D721Med (cell line): Measurements from ENCODE around the gene MUC21.

Source experiments
- DNase-seq: peaks from one replicate; pipeline ENCODE4 v3.0.0; 2011; ENCODE audit warnings: low spot score; ENCODE audit not compliant: insufficient read length
- FAIRE-seq: peaks from 2 replicates; lab custom pipeline; 2011; peaks lifted over from hg19 to GRCh38; lab: Jason Lieb, UNC
- TF ChIP-seq, protein P1 (sequence below): IDR thresholded peaks from 2 replicates; pipeline ENCODE4 v1.5.1; 2012; ENCODE audit warnings: mild to moderate bottlenecking, control low read depth; ENCODE audit not compliant: insufficient read depth; ENCODE audit errors: missing control alignments

The MUC21 gene

DNA sequence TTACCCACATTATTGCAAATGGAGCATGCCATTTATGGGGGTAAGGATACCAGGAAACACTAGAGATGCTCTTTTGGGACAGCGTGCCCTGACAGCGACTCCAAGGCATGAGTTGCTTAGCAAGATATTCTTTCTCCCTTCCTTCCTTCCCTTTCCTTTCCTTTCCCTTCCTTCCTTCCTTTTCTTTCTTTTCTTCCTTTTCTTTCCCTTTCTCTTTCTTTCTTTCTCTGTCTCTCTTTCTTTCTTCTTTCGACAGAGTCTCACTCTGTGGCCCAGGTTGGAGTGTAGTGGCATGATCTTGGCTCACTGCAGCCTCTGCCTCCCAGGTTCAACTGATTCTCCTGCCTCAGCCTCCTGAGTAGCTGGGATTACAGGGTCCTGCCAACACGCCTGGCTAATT lies 39.5 kb upstream of the MUC21 start:
- FAIRE-seq (no peak), DNase-seq (no peak)
- TF ChIP-seq, protein P1, sequence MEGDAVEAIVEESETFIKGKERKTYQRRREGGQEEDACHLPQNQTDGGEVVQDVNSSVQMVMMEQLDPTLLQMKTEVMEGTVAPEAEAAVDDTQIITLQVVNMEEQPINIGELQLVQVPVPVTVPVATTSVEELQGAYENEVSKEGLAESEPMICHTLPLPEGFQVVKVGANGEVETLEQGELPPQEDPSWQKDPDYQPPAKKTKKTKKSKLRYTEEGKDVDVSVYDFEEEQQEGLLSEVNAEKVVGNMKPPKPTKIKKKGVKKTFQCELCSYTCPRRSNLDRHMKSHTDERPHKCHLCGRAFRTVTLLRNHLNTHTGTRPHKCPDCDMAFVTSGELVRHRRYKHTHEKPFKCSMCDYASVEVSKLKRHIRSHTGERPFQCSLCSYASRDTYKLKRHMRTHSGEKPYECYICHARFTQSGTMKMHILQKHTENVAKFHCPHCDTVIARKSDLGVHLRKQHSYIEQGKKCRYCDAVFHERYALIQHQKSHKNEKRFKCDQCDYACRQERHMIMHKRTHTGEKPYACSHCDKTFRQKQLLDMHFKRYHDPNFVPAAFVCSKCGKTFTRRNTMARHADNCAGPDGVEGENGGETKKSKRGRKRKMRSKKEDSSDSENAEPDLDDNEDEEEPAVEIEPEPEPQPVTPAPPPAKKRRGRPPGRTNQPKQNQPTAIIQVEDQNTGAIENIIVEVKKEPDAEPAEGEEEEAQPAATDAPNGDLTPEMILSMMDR = no peak

DNA sequence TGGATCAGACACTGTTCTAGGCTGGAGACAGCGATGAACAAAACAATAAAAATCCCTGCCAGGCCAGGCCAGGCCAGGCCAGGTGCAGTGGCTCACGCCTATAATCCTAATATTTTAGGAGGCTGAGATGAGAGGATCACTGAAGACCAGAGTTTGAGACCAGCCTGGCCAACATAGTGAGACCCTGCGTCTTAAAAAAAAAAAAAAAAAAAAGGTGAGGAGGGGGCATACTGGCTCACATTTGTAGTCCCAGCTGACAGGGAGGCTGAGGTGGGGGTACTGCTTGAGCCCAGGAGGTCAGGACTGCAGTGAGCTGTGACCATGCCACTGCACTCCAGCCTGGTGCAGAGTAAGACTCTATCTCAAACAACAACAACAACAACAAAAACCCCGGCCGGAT lies 38.2 kb upstream of the MUC21 start:
- FAIRE-seq = no peak
- TF ChIP-seq, protein P1 = no peak
- no peak for DNase-seq

DNA sequence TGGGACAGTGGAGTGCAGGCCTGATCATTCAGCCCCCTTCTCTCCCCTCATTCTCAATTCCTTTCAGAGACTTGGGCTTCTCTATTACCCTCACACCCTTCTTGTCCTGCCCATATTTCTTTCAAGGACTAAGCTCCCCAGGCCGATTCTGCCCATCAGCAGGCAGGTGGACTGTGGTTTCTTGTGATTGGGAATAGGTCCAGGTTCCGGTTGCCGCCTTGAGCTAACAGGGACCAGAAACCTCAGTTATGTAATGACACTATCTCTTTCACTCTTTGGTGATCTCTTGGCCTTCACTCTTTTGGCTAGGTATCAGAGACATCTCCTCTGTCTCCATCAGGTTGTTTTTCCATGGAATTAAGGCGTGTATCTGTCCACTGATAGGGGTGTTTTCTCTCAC lies 36.3 kb upstream of the MUC21 start:
- FAIRE-seq = no peak
- TF ChIP-seq, protein P1 = no peak
- no peak for DNase-seq

DNA sequence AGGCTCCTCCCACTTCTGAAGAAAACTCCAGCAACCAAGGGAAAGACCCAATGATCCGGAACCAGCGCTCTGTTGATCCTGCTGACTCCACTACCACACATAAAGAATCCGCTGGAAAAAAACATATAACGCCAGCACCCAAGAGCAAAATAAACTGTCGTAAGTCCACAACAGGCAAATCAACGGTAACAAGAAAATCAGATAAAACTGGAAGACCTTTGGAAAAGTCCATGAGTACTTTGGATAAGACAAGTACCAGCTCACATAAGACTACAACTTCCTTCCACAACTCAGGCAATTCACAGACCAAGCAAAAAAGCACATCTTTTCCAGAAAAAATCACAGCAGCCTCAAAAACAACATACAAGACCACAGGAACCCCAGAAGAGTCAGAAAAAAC lies 34.7 kb upstream of the MUC21 start:
- TF ChIP-seq, protein P1 = no peak
- DNase-seq = no peak
- no peak for FAIRE-seq

DNA sequence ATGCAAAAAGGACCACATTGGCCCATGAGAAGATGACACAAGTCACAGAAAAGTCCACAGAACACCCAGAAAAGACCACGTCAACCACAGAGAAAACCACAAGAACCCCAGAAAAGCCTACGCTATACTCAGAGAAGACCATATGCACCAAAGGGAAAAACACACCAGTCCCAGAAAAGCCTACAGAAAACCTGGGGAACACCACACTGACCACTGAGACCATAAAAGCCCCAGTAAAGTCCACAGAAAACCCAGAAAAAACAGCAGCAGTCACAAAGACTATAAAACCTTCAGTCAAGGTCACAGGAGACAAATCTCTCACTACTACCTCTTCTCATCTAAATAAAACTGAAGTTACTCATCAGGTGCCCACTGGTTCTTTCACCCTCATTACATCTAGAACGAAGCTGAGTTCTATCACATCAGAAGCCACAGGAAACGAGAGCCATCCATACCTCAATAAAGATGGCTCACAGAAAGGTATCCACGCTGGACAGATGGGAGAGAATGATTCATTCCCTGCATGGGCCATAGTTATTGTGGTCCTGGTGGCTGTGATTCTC lies 31.5 kb upstream of the MUC21 start:
- TF ChIP-seq, protein P1 = no peak
- no peak for FAIRE-seq

DNA sequence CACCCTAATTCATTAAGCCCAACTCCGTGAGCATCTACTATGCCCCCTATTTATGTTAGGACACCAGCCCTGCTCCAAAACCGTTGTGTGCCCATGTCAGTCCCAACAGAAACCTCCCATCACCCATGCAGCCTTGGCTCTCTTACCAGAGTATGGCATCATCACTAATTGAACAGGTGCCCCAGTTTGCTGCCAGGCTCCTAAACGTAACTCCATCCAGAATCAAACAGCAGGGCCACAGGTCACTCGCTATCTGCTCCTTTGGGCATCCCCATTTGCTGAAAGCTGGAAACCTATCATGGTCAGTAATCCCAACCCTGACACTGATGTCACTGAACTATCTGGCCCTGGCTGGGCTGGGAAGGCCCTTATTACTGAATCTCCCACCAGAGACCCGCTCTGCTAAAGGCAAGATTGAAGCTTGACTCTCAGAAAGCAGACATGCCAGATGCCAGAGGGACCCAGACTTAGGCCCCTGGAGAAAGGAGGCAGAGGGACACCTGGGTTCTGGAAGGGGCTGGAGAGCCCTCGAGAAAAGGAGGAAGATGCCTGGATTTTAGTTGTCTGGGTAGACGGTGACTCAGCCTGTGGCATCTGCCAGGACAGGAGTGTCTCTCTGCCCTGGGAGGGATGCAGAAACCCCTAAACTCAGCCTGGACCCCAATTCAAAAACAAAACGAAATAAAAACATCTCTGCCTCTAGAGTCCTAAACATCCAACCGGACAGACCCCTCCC lies 28.7 kb upstream of the MUC21 start:
- FAIRE-seq (no peak), DNase-seq (no peak)

More for the DNA sequence above, 31.5 kb upstream of the MUC21 start:
- no peak for DNase-seq

More for the DNA sequence above, 28.7 kb upstream of the MUC21 start:
- TF ChIP-seq, protein P1 = no peak
